Left ventricle myocardium inferior (tissue), 1 donor: ENCODE data around the gene FAS. TPM values are rescaled to one million over a fixed set of nuclear protein-coding genes. Genes with fewer than 3 reads are reported as not detected.
"Not testable (repeated sequence)": the region's sequence is repeated elsewhere in the genome, so short reads cannot be mapped to it uniquely, and the experiment has no call there.

Experiments used
- DNase-seq: peaks from one replicate; pipeline ENCODE4 v3.0.0-alpha.2; 2020
- H3K27ac ChIP-seq: fragments of 200-600 bp; replicated peaks from 2 replicates; pipeline ENCODE4 v1.8.0; 2021
- H3K27me3 ChIP-seq: fragments of 200-600 bp; 2 replicates; pipeline ENCODE4 v1.8.0; 2021; ENCODE audit warnings: low read depth
- H3K36me3 ChIP-seq: fragments of 200-600 bp; 2 replicates; pipeline ENCODE4 v1.8.0; 2021
- H3K4me1 ChIP-seq: fragments of 200-600 bp; 2 replicates; pipeline ENCODE4 v1.8.0; 2021
- H3K4me3 ChIP-seq: fragments of 200-600 bp; 2 replicates; pipeline ENCODE4 v1.8.0; 2021; ENCODE audit warnings: mild to moderate bottlenecking, moderate library complexity
- H3K9me3 ChIP-seq: fragments of 200-600 bp; replicated peaks from 2 replicates; pipeline ENCODE4 v1.8.0; 2021
- intact Hi-C: fragments of 100-400 bp; cut with micrococcal nuclease; formaldehyde crosslinking; loops from one replicate; pipeline ENCODE4 v1.11.0; 2022
- total RNA-seq: library from RNA; stranded (reverse); fragmentation: NEBNext Ultra II Directional; extraction: Animal tissue kit (Norgen Biotek cat#: 25700); gene quantifications from one replicate; pipeline ENCODE4 v1.2.1, GENCODE V29; 2021
- TF ChIP-seq, protein P1 (sequence below): fragments of 200-600 bp; IDR thresholded peaks from 2 replicates; pipeline ENCODE4 v1.8.0; 2021; ENCODE audit warnings: antibody characterized with exemption, mild to moderate bottlenecking, borderline replicate concordance
- donor health status: DM: no; HTN: yes; CAD: no; lungs with severe emphysema.

The FAS gene
- total RNA-seq, 1 donor from 2014 or later = 3.7 TPM

DNA sequence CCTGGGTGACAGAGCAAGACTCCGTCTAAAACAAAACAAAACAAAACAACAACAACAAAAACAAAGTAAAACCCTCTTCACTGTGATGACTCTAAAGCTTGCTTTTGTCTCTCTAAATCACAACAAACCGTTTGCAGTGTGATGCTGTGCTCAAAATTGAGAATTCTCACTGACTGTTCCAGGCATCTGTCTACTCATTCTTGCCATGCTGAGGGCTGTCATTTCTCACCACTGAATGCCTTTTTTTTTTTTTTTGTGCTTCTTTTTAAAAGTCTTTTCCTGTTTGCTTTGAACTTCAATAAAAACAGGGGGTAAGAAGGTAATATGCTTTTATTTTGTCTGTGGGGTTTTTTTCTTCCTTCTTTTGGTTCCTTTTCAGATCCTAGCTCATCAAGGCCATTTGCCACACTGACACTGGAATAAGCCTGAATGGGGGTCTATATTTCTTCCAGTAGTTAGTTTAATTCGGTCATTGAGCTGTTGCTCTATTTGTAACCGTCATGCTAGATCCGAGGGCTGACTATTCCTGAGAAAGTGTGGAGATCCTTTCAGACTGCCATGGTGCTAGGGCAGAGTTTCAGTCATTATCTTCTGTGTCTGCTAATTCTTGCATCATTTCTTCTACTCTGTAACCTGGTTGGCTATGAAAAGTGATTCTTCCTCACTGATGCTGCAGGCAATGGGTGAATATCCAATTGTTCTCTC lies 10.6 kb downstream of the FAS start:
- no peak for DNase-seq
- peaks cover 58% of the 10 kb centered on the region for H3K4me1 ChIP-seq
- no peaks in the 10 kb centered on the region for H3K27me3 ChIP-seq
- peak overlapping the region; percentile 31 for H3K4me3 ChIP-seq
- intact Hi-C loops = no loop called here
- TF ChIP-seq, protein P1, sequence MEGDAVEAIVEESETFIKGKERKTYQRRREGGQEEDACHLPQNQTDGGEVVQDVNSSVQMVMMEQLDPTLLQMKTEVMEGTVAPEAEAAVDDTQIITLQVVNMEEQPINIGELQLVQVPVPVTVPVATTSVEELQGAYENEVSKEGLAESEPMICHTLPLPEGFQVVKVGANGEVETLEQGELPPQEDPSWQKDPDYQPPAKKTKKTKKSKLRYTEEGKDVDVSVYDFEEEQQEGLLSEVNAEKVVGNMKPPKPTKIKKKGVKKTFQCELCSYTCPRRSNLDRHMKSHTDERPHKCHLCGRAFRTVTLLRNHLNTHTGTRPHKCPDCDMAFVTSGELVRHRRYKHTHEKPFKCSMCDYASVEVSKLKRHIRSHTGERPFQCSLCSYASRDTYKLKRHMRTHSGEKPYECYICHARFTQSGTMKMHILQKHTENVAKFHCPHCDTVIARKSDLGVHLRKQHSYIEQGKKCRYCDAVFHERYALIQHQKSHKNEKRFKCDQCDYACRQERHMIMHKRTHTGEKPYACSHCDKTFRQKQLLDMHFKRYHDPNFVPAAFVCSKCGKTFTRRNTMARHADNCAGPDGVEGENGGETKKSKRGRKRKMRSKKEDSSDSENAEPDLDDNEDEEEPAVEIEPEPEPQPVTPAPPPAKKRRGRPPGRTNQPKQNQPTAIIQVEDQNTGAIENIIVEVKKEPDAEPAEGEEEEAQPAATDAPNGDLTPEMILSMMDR = no peak
- H3K27ac ChIP-seq = peak overlapping the region; percentile 61
- no peaks in the 10 kb centered on the region for H3K9me3 ChIP-seq
- peaks cover 13% of the 10 kb centered on the region for H3K36me3 ChIP-seq

DNA sequence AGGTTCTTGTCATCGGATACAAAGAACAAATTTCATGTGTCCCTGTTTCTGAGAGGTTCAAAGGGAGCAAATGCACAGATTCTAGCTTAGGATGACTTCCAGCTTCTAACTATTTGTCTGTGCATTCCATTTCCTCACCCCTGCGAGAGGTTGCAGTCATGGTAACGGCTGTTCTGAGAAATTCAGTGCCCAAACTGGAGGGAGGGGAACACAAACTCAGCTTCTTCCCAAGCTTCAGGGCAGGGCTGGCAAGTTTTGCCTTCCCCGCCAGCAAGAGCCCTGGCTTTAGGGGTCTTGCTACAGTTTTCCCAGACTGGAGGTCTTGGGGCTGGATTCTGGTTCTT lies 11.1 kb downstream of the FAS start:
- TF ChIP-seq, protein P1 = no peak
- Histone ChIP-seq H3K4me3 (peak overlapping the region; percentile 31), H3K4me1 (peaks cover 58% of the 10 kb centered on the region)

DNA sequence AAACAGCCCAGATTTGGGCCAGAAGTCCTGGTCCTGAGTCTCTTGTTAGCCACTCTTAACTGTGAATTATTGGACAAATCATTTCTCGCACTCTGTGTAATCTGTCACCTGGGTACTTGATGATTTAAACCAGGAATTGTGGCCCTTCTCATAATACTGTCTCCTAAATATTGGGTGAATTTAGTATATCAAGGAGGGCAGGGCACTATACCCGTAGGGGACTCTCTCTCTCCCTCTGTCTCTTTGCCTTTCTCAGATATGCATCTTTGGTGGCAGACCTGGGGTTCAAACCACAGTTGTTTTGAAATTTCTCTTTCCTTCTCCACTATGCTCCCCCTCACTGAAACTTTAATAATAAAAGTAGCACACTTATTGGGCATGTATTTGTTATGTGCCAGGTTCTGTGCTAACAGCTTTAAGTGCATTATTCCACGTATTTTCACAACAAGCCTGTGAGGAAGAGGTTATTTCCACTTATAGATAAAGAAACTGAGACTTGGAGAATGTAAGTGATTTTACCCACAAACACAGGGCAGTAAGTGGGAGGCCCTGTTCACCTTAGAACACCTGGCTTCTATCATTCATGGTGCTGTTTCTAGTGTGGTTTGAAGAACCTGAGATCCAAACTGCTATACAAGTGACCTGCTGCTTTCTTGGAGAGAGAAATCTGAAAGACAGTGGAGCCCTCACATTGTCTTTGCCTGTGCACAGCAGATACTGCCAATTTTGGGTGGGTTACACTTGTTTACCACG lies 11.8 kb downstream of the FAS start:
- H3K27me3 ChIP-seq = no peaks in the 10 kb centered on the region
- H3K9me3 ChIP-seq = no peaks in the 10 kb centered on the region
- H3K4me3 ChIP-seq = peak overlapping the region; percentile 31
- peaks cover 52% of the 10 kb centered on the region for H3K4me1 ChIP-seq
- DNase-seq = no peak
- peak overlapping the region; percentile 61 for H3K27ac ChIP-seq
- intact Hi-C loops = no loop called here
- peaks cover 13% of the 10 kb centered on the region for H3K36me3 ChIP-seq
- TF ChIP-seq, protein P1 = no peak

More for the DNA sequence above, 11.1 kb downstream of the FAS start:
- Histone ChIP-seq H3K27me3 (no peaks in the 10 kb centered on the region), H3K9me3 (no peaks in the 10 kb centered on the region), H3K27ac (peak overlapping the region; percentile 61), H3K36me3 (peaks cover 13% of the 10 kb centered on the region)
- no peak for DNase-seq
- intact Hi-C loops = no loop called here

DNA sequence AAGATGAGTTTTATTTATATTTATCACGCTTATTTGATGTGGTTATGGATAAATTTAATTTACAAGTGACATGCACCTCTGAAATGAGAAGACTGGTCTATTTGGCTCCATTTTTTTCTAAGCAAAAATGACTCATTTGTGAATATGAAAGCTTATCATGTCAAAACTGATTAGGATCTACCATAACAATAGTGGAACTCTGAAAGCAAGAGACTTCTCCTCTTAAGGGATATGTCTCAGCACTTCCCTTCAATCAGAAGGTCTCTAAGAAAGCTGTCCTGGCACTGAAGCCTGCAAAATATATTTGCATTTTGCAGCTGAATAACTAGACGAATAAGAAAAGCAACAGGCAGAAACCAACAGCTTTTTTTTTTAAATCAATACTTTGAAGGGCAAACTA lies 12.7 kb downstream of the FAS start:
- H3K4me1 ChIP-seq = peaks cover 52% of the 10 kb centered on the region
- TF ChIP-seq, protein P1 = no peak
- intact Hi-C loops = no loop called here
- H3K36me3 ChIP-seq = peaks cover 13% of the 10 kb centered on the region
- no peak for DNase-seq
- no peak overlapping the region for H3K4me3 ChIP-seq
- H3K27me3 ChIP-seq = no peaks in the 10 kb centered on the region
- H3K9me3 ChIP-seq = no peaks in the 10 kb centered on the region
- no peak overlapping the region for H3K27ac ChIP-seq

DNA sequence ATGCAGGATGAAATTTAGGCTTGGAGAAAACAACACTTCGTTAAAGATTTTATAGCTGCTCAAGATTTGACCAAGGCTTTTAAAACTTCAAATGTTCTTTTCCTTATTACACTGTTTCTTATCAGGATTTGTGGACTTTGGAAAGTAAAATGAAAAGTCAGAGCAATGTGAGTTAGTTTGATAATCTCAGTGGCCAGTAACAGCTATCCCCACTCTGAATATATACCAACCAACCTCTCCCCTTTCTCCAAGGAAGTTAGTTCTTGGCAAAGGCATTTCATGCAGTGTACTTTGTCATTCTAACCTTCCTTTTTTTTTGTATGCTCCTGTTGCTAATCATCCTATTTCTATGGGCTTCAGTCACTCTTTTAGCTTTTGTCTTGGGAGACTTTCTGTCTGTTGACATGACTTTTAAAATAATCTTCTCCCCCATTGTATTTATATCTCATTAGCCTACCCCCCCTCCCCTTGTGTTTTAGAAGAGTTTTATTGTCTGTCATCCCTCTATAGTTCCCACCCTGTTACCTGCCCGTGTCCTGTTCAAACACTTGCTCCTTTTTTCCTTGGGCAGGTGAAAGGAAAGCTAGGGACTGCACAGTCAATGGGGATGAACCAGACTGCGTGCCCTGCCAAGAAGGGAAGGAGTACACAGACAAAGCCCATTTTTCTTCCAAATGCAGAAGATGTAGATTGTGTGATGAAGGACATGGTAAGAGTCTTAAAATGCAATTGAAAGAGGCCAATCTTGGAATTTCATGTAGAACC lies 16.7 kb downstream of the FAS start:
- TF ChIP-seq, protein P1 = no peak
- Histone ChIP-seq H3K9me3 (no peaks in the 10 kb centered on the region), H3K4me1 (peaks cover 18% of the 10 kb centered on the region), H3K27ac (no peak overlapping the region), H3K36me3 (peaks cover 40% of the 10 kb centered on the region), H3K27me3 (no peaks in the 10 kb centered on the region), H3K4me3 (no peak overlapping the region)
- intact Hi-C loops = no loop called here
- DNase-seq = no peak

DNA sequence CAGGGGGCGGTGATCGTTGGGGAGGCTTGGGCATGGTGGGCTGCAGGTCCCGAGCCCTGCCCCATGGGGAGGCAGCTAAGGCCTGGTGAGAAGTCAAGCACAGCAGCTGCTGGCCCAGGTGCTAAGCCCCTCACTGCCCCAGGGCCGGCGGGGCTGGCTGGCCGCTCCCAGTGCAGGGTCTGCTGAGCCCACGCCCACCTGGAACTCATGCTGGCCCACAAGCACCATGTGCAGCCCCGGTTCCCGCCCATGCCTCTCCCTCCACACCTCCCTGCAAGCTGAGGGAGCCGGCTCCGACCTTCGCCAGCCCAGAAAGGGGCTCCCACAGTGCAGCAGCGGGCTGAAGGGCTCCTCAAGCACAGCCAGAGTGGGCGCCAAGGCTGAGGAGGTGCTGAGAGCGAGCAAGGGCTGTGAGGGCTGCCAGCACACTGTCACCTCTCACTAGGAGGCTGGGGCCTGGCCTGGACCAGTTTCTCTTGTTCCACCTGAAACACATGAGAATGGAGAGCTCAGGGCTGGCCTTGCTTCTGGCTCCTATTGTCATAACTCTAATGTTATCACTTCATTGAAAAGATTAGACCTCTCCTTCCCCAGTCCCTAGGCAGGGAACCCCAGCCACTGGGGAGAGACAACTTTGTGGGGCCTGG lies 28.2 kb downstream of the FAS start:
- H3K27ac ChIP-seq, DNase-seq, H3K4me1 ChIP-seq, H3K4me3 ChIP-seq, H3K27me3 ChIP-seq, intact Hi-C loops: not testable (repeated sequence)
- Histone ChIP-seq H3K36me3 (peaks cover 69% of the 10 kb centered on the region), H3K9me3 (peaks cover 16% of the 10 kb centered on the region)
